ENCODE measurements around the gene NFIX. TPM values are rescaled to one million over a fixed set of nuclear protein-coding genes. Genes with fewer than 3 reads are reported as not detected.

NFIX gene
- total RNA-seq: 22.4 and 34.1 TPM in 2 replicates

DNA sequence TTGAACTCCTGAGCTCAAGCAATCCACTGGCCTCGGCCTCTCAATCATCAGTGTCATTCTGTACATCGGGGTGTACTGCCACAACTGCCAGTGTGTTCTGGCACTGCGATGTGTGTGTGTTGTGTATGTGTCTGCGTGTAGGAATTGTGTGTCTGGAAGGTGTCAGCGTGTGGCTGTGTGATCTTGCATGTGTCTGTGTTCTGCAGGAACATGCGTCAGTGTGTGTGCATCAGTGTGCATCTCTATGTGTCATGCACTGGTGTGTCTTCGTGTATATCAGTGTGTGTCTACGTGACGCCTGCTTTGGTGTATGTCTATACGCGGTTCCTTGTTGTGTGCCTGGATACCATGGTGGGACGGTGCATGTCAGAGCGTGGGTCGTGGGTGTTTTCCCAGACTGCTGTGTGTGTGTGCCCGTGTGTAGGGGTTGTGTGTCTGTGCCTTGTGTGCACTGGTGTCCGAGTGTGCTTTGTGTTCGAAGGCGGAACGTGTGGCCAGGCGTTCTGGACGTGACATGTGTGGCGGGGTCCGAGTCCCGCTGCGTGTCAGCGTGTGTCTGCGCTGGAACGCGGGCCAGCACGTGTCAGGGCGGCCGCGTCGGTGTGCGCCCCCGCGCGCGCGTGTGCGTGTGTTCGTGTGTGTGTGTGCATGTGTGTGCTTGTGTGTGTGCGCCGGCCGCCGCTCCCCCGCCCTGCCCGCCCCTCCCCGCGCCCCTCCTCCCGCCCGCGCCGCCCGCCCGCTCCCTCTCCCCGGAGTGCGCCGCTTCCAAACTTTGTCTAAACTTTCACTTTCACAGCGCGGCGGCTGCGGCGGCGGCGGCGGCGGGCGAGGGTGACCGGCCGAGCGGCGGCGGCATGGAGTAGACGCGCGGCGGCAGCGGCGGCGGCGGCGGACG, at the start of gene NFIX:
Gene NFIX (plus strand): TSS at position 775 of the 895 bp plus-strand sequence. CDS start 363 bp downstream, outside the sequence.

DNA sequence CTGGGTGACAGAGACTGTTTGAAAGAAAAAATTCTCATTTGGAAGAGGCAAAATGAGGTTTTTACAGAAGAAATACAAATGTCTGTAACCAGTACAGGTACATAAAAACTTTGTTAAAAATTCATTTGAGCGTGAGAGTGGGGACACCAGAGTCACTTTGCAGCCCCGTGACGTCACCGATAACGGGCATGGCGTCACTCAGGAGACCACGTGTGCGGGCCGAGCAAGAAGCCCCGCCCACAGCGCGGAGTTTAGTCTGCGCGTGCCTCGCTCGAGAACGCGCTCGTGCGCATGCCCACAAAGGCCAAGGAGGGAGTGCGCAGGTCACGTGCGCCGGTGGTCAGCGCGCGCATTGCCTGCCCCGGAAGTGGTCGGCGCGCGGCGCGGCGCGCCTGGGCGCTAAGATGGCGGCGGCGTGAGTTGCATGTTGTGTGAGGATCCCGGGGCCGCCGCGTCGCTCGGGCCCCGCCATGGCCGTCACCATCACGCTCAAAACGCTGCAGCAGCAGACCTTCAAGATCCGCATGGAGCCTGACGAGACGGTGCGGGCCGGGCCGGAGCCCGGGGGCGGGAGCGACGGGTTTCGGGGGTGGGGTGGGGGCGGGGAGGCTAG, 49.7 kb upstream of the NFIX start, which contains the start of gene RAD23A:
Gene RAD23A (plus strand): TSS at position 384 of the 613 bp plus-strand sequence. CDS start 87 bp downstream, at position 471.

DNA sequence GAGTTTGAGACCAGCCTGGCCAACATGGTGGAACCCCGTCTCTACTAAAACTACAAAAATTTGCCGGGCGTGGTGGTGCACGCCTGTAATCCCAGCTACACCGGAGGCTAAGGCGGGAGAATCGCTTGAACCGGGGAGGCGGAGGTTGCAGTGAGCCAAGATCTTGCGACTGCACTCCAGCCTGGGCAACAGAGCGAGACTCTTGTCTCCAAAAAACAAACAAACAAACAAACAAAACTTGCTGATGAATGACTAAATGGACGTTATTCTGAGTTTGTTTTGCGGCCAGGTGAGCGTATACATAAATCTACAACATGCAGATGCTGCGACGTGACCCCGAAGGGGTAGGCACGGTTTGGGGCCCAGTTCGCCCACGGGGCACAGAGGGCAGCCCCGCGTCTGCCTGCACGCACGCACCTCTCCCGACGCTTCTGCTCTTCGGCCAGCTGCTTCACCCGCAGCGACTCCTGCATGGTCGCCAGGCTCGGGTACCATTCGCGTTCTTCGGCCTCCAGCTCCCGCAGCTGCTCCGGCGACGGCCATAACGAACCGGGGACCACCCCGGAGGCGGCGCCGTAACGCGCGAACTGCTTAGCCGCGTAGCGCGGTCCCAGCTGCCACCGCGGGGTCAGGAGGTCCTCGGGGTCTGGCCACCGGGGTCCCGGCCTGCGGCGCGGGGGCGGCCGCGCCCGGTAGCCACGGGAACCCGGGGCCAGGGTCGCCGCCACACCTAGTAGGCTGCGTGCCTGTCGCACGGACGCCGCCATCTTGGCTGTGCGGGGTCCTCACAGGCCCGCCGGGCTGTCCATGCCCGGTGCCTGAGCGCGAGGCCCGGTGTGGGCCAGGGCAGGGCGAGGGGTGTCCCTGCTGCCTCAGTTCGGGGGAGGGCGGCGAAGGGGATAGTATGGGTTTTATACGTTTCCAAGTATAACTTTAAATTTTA, 38.6 kb upstream of the NFIX start, which contains the start of gene GADD45GIP1:
Gene GADD45GIP1 (minus strand): TSS at position 778 of the 943 bp plus-strand sequence. CDS start 11 bp downstream, at position 767.

DNA sequence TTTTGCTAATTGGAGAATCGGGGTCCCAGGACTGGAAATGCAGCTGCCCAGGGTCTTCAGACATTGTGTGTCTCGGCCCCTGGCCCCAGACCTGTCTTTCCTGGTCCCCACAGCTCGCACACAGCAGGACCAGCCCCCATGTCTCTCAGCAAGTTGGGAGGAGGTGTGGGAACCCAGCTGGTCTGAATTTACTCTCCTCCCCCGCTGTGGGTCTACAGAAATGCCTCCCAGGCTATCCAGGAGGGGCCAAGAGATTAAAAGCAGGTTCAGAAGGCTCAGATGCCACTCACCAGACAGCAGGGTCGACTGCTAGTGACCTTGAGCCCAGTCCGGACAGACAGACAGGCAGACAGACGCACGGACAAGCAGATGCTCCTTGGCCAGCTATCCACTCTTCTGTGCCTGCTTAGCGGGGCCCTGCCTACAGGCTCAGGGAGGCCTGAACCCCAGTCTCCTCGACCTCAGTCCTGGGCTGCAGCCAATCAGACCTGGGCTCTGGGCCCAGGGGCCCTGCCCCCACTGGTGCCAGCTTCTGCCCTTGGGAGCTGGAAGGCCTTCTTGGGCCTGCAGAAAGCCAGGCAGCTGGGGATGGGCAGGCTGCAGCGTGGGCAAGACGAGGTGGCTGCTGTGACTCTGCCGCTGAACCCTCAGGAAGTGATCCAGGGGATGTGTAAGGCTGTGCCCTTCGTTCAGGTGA, 25.8 kb upstream of the NFIX start, which contains the start of gene DAND5:
Gene DAND5 (plus strand): TSS at position 285 of the 697 bp plus-strand sequence. CDS start 85 bp downstream, at position 370.

DNA sequence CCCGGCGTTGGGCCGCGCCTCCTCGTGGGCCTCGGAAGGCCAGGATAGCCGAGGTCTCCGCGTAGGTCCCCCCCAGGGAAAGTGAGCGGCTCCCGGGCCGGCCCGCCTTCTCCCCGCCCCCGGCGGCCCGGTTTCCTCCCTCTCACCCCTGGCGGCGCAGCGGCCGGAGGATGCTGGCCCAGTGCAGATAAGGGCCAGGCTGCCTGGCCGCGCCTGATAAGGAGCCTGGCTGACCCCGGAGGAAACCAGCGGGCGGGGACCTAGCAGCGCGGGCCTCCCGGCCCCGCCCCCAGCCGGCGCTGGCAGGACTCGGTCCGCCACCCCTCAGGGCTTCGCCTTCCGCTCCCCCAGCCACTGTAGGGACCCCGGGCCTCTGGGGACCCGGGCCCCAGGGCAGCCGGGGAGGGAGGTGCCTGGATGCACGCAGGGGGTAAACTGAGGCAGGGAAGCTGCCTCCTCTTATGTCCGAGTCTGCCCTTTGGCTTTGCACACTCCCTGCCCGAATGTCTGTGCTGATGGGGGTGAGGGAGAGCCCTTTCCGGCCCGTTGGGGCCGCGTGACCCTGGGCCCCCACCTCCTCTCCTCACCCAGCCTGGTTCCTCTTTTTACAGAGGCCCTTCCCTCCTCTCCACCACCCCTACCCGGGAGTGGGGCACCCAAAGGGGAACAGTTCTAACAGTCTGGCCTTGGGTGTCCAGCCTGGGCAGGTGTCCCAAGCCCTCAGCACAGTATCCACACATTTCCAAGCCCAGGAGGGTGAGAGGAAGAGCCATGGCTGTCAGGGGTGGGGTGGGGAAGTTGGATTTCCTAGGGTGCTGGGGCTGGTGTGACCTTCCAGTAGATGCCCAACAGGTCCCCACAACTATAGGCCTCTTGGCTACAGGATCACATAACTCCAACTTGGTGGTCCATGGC, 107.6 kb downstream of the NFIX start, which contains the start of gene LYL1:
Gene LYL1 (minus strand): TSS at position 193 of the 915 bp plus-strand sequence. CDS start 1,687 bp downstream, outside the sequence.

DNA sequence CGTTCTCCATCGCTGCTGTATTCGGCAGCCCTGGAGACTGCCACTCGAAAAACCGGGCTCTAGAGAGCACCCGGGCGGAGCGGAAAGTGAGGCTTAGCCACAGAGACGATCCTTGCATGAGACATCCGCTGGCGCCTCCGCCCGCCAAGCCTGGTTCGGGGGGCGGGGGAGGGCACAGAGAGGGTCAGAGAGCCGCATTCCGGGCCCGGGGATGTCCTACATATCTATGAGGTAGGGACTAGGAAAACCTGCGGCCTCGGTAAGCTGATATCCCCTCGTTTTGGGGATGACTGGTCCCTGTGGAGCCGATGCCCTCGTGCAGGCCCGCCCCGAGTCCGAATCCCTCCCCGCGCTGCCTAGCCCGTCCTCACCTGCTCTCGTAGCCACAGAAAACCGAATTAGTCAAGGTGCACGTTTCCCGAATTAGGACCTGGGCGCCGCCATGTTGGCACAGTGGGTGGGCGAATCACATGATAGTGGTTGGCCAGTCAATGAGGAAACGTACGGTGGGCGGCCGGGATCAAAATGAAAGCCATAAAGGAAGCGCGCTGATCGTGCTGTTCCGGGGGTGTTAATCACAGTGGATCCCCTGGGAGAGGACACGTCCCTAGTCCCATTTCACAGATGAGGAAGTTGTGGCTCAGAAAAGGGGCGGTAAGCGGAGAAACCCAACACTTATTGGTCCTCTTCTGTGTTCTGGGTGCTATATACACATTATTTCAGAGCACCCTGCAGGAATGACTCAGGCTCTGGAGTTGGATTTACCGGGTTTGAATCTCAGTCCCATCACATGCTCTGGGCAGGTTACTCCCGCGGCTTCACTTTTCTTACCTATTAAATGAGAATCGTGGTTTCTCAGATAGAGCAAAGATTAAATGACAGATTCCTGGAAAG, 121.3 kb downstream of the NFIX start, which contains the start of gene TRMT1:
Gene TRMT1 (minus strand): TSS at position 459 of the 894 bp plus-strand sequence. CDS start 341 bp downstream, at position 118.

DNA sequence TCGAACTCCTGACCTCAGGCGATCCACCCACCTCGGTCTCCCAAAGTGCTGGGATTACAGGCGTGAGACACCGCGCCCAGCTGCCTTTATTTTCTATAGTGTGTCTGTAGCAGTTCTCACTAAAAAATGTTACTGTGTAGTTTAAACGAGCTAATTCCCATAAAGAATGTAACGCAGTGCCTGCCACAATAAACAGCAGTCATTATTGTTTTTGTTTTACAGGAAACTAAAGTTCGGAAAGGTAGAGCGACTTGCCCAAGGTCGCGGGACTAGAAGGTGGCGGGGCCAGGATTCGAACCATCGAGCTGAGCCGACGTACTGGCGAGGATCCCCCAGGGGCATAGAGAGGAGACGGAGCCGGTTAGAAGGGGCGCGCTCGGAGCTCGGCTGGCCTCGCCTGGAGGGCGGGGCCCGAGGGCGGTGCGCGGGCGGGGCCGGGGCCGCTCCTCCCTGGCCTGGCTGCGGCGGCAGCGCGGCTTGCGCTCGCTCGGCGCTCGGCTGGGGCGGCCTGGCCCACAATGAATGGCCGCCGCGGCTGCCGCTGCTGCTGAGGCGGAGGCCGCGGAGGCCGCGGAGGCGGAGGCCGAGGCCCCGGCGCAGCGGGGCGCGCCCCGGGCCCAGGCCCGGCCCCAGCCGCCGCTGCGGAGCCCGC, 122.6 kb downstream of the NFIX start, which contains the start of gene NACC1:
Gene NACC1 (plus strand): TSS at position 493 of the 652 bp plus-strand sequence. CDS start 16,944 bp downstream, outside the sequence.

Other genes starting within 250 kb of the NFIX start
- gene BEST2, start 243.7 kb upstream of the NFIX start, total RNA-seq: not detected in 2 replicates
- 11.1 and 18.3 TPM in 2 replicates for gene HOOK2, start 219.9 kb upstream of the NFIX start, total RNA-seq
- 78.2 and 101 TPM in 2 replicates for gene JUNB, start 204.0 kb upstream of the NFIX start, total RNA-seq
- gene PRDX2, start 193.7 kb upstream of the NFIX start, total RNA-seq: 184 and 196 TPM in 2 replicates
- gene THSD8, start 193.4 kb upstream of the NFIX start, total RNA-seq: not detected in 2 replicates
- gene RNASEH2A, start 188.9 kb upstream of the NFIX start, total RNA-seq: 10.1 and 78.6 TPM in 2 replicates
- gene RTBDN, start 160.9 kb upstream of the NFIX start, total RNA-seq: not detected in 2 replicates
- gene MAST1, start 157.0 kb upstream of the NFIX start, total RNA-seq: 3.4 TPM in 1 of 2 replicates, not detected in the other
- 7.9 and 28.8 TPM in 2 replicates for gene DNASE2, start 114.0 kb upstream of the NFIX start, total RNA-seq
- not detected in 2 replicates for gene KLF1, start 108.3 kb upstream of the NFIX start, total RNA-seq
- 30.4 and 48.3 TPM in 2 replicates for gene GCDH, start 104.3 kb upstream of the NFIX start, total RNA-seq
- 0.19 and 0.28 TPM in 2 replicates for gene SYCE2, start 76.2 kb upstream of the NFIX start, total RNA-seq
- gene FARSA, start 61.8 kb upstream of the NFIX start, total RNA-seq: 55.8 and 94.5 TPM in 2 replicates
- 1,835 and 1,876 TPM in 2 replicates for gene CALR, start 56.9 kb upstream of the NFIX start, total RNA-seq
- gene RAD23A, start 49.6 kb upstream of the NFIX start, total RNA-seq: 42.6 and 75.7 TPM in 2 replicates
- 13.5 and 41.2 TPM in 2 replicates for gene GADD45GIP1, start 38.3 kb upstream of the NFIX start, total RNA-seq
- not detected in 2 replicates for gene DAND5, start 25.9 kb upstream of the NFIX start, total RNA-seq
- gene LYL1, start 107.4 kb downstream of the NFIX start, total RNA-seq: 2.5 and 3.3 TPM in 2 replicates
- 41.4 and 43.1 TPM in 2 replicates for gene TRMT1, start 121.3 kb downstream of the NFIX start, total RNA-seq
- gene NACC1, start 122.8 kb downstream of the NFIX start, total RNA-seq: 28.5 and 69.6 TPM in 2 replicates
- 54.4 and 67.7 TPM in 2 replicates for gene STX10, start 154.9 kb downstream of the NFIX start, total RNA-seq
- gene IER2, start 154.9 kb downstream of the NFIX start, total RNA-seq: 12.1 and 73.0 TPM in 2 replicates